Measurements from ENCODE around the gene RC3H2. TPM values are rescaled to one million over a fixed set of nuclear protein-coding genes. Genes with fewer than 3 reads are reported as not detected.
"Not testable (repeated sequence)": the region's sequence is repeated elsewhere in the genome, so short reads cannot be mapped to it uniquely, and the experiment has no call there.

Gene RC3H2
- total RNA-seq, 1 donor from 2014 or later: 47.3 TPM

DNA sequence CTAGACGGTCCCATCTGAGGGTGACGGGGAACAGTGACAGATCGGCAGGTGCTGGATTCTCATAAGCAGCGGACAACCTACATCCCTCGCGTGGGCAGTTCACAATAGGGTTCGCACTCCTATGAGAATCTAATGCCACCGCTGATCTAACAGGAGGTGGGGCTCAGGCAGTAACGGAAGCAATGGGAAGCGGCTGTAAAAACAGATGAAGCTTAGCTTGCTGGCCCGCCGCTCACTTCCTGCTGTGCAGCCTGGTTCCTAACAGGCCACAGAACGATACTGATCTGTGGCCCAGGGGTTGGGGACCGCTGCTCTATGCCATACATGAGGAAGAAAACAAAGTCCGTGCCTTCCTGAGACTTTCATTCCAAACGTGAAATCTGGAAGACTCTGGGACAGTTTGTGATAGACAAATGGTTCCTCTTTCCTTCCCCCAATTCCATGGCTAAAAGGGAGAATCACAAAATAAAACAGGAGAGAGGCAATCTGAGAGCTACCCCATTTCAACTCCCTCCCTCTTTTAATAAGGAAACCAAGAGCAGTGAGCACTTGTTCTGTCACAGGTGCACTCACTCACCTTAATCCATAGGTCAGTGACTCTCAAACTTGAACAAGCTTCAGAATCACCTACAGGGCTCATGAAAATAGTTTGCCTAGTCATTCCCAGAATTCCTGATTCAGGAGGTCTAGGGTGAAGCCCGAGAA lies 88.8 kb downstream of the RC3H2 start:
- intact Hi-C loops (cut with DNase I): loop anchor here (10.0 kb wide), 2 partner anchors 692 to 722 kb away; partner anchors contain the start of gene TTLL11

DNA sequence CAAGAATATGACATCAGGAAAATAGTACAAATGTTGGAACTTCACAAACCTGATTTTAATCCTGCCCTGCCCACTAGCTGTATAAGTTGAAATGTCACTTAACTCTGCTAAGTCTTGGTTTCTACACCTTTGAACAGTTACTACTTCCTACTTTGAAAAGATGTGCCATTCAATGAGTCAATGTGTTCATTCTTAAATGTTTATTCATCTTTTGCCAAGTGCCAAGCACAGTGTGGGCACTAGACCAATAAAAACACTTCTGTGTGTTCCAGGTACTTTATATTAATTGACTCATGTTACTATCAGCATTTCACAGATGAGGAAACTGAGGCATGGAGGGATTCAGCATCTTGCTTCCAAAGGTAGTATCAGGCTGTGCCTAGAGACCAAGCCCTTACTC lies 89.6 kb downstream of the RC3H2 start:
- no peak for DNase-seq (ENCODE audit: low spot score)
- intact Hi-C loops (cut with DNase I): loop anchor here (10.0 kb wide), 2 partner anchors 691 to 721 kb away; partner anchors contain the start of gene TTLL11

More for the DNA sequence above, 88.8 kb downstream of the RC3H2 start:
- DNase-seq (ENCODE audit: low spot score): no peak

DNA sequence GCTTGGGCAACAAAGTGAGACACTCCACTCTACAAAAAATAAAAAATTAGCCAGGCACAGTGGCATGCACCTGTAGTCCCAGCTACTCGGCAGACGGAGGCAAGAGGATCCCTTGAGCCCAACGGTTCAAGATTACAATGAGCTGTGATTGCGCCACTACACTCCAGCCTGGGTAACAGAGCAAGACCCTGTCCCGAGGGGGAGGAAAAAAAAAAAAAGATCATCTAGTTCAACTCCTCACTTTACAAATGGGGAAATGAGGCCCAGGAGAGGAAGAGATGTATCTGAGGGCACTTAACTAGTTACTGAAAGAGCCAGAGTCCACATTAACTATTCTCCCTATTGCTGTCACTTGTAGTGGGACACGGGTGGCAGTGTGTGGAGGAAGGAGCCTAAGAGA lies 90.6 kb downstream of the RC3H2 start:
- intact Hi-C loops (cut with DNase I): loop anchor here (10.0 kb wide), 2 partner anchors 690 to 720 kb away; partner anchors contain the start of gene TTLL11
- no peak for DNase-seq (ENCODE audit: low spot score)

DNA sequence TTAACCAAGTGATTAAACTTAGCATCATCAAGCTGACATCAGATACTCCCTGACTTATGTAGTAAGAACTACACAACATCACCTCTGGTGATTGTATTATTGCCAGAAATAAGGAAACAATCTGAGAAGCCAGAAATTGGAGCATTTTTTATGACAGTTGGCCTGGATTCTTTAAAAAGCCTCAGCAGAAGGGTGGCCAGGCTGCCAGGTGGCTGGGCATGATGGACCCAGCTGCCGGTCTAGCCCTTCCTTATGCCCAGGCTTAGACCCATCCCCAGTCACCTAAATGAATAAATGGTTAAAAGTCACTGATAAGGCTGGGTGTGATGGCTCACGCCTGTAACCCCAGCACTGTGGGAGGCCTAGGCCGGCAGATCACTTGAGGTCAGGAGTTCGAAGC lies 92.4 kb downstream of the RC3H2 start:
- no peak for DNase-seq (ENCODE audit: low spot score)
- intact Hi-C loops (cut with DNase I): loop anchor here (10.0 kb wide), 2 partner anchors 688 to 718 kb away; partner anchors contain the start of gene TTLL11

- DNase-seq (ENCODE audit: low spot score): peak; percentile 81
- intact Hi-C loops (cut with DNase I): loop anchor here (1.0 to 10.0 kb wide), 3 partner anchors 345 to 716 kb away; partner anchors contain the start of gene TTLL11
Observed at GRCh38 chr9:122810306-122810946, 94.7 kb downstream of the RC3H2 start.

- intact Hi-C loops (cut with DNase I); DNase-seq (ENCODE audit: low spot score): not testable (repeated sequence)
Observed at GRCh38 chr9:122809261-122809660, 95.9 kb downstream of the RC3H2 start.

DNA sequence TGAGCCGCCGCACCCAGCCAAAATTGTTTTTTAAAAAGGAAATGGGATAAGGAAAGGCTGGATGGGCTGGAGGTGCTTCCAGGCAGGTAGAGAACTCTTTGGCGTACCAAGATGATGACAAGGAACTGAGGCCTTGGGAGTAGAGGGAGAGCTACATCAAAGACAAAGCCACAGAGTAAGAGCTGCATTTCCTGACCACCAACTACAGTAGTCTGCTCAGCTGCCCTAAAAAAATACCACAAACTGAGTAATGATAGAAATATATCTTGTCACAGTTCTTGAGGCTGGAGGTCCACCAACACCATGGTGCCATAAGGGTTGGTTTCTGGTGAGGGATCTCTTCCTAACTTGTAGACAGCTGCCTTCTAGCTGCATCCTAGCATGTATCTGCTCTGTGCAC lies 97.0 kb downstream of the RC3H2 start:
- peak; percentile 29 for DNase-seq (ENCODE audit: low spot score)
- intact Hi-C loops (cut with DNase I): no loop called here

DNA sequence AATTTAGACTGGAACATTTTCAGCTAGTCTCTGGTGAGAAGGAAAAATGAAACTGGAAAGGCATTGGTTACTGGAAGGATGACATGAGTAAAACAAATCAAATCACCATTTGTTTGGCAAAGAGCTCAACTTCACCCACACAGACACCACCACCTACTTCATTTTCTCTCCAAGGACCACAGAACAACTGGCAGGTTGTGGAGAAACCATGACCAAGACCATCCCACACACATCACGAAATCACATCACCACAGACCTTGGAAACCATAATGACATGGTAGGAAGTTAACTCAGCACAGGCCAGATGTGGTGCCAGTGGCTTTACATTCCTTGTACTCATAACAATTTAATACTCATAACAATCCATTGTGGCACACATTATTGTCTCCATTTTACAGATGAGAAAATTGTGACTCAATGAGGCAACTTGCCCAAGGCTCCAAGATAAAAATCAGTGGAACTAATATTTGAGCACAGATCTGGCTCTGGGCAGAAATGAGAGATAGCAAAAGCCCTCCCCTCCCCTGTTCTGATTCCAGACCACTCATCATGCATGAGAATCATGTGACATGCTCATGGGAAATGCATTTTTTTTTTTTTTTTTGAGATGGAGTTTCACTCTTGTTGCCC lies 97.8 kb downstream of the RC3H2 start:
- DNase-seq (ENCODE audit: low spot score): no peak
- intact Hi-C loops (cut with DNase I): no loop called here

- peak; percentile 41 for DNase-seq (ENCODE audit: low spot score)
- intact Hi-C loops (cut with DNase I): no loop called here
Observed at GRCh38 chr9:122806661-122807060, 98.5 kb downstream of the RC3H2 start.

DNA sequence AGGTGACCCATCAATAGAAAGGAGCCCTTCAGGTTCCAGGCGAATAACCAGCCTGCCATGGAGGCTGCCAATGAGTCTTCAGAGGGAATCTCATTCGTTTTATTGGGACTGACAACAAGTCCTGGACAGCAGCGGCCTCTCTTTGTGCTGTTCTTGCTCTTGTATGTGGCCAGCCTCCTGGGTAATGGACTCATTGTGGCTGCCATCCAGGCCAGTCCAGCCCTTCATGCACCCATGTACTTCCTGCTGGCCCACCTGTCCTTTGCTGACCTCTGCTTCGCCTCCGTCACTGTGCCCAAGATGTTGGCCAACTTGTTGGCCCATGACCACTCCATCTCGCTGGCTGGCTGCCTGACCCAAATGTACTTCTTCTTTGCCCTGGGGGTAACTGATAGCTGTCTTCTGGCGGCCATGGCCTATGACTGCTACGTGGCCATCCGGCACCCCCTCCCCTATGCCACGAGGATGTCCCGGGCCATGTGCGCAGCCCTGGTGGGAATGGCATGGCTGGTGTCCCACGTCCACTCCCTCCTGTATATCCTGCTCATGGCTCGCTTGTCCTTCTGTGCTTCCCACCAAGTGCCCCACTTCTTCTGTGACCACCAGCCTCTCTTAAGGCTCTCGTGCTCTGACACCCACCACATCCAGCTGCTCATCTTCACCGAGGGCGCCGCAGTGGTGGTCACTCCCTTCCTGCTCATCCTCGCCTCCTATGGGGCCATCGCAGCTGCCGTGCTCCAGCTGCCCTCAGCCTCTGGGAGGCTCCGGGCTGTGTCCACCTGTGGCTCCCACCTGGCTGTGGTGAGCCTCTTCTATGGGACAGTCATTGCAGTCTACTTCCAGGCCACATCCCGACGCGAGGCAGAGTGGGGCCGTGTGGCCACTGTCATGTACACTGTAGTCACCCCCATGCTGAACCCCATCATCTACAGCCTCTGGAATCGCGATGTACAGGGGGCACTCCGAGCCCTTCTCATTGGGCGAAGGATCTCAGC lies 104.8 kb downstream of the RC3H2 start, which contains the start of gene OR1K1:
TSS of gene OR1K1 (plus strand) at position 58 of the 995 bp plus-strand sequence. CDS start at position 58, 0 bp downstream.
- peak; percentile 12 for DNase-seq (ENCODE audit: low spot score)
- intact Hi-C loops (cut with DNase I): no loop called here

DNA sequence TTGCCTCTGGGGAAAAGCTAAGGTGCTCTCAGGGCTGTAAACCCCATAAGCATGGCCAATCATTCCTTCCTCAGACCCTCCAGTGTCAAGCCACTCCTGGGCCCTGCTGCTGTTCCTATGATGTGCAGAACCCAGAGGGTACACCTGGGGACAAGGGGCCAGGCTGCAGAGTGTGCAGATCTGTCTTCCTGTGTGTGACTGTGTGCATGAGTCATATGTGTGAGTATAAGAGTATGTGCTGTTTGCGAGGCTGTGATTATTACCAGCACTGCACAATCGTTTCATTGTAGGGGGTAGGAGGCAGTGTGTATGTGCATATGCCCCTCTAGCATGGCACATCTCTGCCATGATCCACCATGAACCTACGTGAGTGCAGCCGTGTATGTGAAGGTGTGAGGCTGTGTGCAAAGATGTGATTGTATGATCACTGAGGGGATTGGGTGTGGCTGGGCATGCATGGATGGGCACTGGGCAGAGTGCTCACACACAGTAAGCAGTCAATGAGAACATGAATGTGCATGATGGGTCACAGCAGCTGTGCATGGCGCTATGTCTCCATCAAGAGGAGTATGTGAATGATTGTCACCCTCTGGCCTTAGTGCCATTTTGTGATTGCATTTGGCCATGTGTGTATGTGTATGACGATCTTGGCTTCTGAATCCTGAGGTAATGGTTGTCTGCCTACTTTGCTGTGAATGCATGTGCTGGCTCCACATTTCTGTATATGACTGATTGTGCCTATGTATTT lies 107.7 kb downstream of the RC3H2 start:
- intact Hi-C loops (cut with DNase I): no loop called here
- DNase-seq (ENCODE audit: low spot score): no peak

Other genes with a start within 250 kb of the RC3H2 start
- gene OR1B1, start 247.7 kb downstream of the RC3H2 start, total RNA-seq: not detected
- not detected for gene OR1L1, start 243.6 kb downstream of the RC3H2 start, total RNA-seq
- gene OR1L3, start 230.2 kb downstream of the RC3H2 start, total RNA-seq: not detected
- not detected for gene OR1L4, start 181.4 kb downstream of the RC3H2 start, total RNA-seq
- gene OR1L6, start 163.1 kb downstream of the RC3H2 start, total RNA-seq: not detected
- gene OR5C1, start 116.4 kb downstream of the RC3H2 start, total RNA-seq: not detected
- gene OR1K1, start 105.2 kb downstream of the RC3H2 start, total RNA-seq: not detected
- 9.0 TPM for gene PDCL, start 76.8 kb downstream of the RC3H2 start, total RNA-seq
- 6.6 TPM for gene ZBTB6, start 8.0 kb upstream of the RC3H2 start, total RNA-seq
- gene ZBTB26, start 26.2 kb upstream of the RC3H2 start, total RNA-seq: 4.1 TPM
- 49.3 TPM for gene RABGAP1, start 35.7 kb upstream of the RC3H2 start, total RNA-seq
- gene GPR21, start 128.3 kb upstream of the RC3H2 start, total RNA-seq: 1.0 TPM